A673 (cell line): ENCODE results near the gene RAB4A. TPM values are rescaled to one million over a fixed set of nuclear protein-coding genes. Genes with fewer than 3 reads are reported as not detected.

Experiments used
- BruUV-seq: library from RNA; stranded (reverse); fragments of 400-500 nt; replicated peaks from 2 replicates; lab custom pipeline; 2021; lab: Mats Ljungman, UMichigan
- CTCF ChIA-PET: fragments of 300-600 bp; sonication (Branson Sonifier 250); formaldehyde crosslinking; loops from one replicate; lab custom pipeline; 2022; ENCODE audit warnings: antibody characterized with exemption; lab: Charles Lee
- POLR2A ChIA-PET: fragments of 300-600 bp; sonication (Branson Sonifier 250); formaldehyde crosslinking; loops from one replicate; lab custom pipeline; 2022; ENCODE audit warnings: antibody characterized with exemption; ENCODE audit not compliant: low non-redundant PET; lab: Charles Lee
- DNase-seq: peaks from one replicate; pipeline ENCODE4 v3.0.0-alpha.2; 2015; ENCODE audit warnings: low spot score
- H3K27ac ChIP-seq: fragments of 200-600 bp; sonication (generic); 2 replicates; pipeline ENCODE4 v1.5.1; 2016; ENCODE audit warnings: mixed run types, low read depth, mild to moderate bottlenecking, mixed read lengths, antibody characterized with exemption, low read length; ENCODE audit not compliant: poor library complexity, severe bottlenecking
- H3K27me3 ChIP-seq: fragments of 200-600 bp; sonication (generic); replicated peaks from 2 replicates; pipeline ENCODE4 v1.6.1; 2017; ENCODE audit warnings: mixed run types, low read depth, mild to moderate bottlenecking, mixed read lengths, antibody characterized with exemption, low read length; ENCODE audit not compliant: insufficient read depth, poor library complexity
- H3K36me3 ChIP-seq: fragments of 200-600 bp; sonication (generic); 2 replicates; pipeline ENCODE4 v1.6.1; 2016; ENCODE audit warnings: mixed run types, mild to moderate bottlenecking, mixed read lengths, antibody characterized with exemption, low read length; ENCODE audit not compliant: insufficient read depth, poor library complexity, severe bottlenecking
- H3K4me1 ChIP-seq: fragments of 200-600 bp; sonication (generic); 2 replicates; pipeline ENCODE4 v1.6.1; 2017; ENCODE audit warnings: mixed run types, mild to moderate bottlenecking, mixed read lengths, antibody characterized with exemption, low read length; ENCODE audit not compliant: insufficient read depth, poor library complexity, severe bottlenecking
- H3K4me3 ChIP-seq: fragments of 200-600 bp; sonication (generic); 2 replicates; pipeline ENCODE4 v1.5.1; 2016; ENCODE audit warnings: low read depth, mixed run types, mild to moderate bottlenecking, mixed read lengths, low read length; ENCODE audit not compliant: poor library complexity, severe bottlenecking
- H3K9me3 ChIP-seq: fragments of 200-600 bp; sonication (generic); 2 replicates; pipeline ENCODE4 v1.6.1; 2016; ENCODE audit warnings: mixed run types, low read depth, mild to moderate bottlenecking, mixed read lengths, antibody characterized with exemption, low read length; ENCODE audit not compliant: poor library complexity, severe bottlenecking
- EZH2 ChIP-seq: fragments of 200-600 bp; sonication (generic); IDR thresholded peaks from 2 replicates; pipeline ENCODE4 v1.6.1; 2017; ENCODE audit warnings: borderline replicate concordance, low read depth, mild to moderate bottlenecking, mixed read lengths, antibody characterized with exemption, low read length; ENCODE audit not compliant: poor library complexity, severe bottlenecking
- intact Hi-C: fragments of 100-400 bp; cut with micrococcal nuclease; formaldehyde crosslinking; loops from one replicate; pipeline ENCODE4 v1.10.0; 2022; ENCODE audit not compliant: unreplicated experiment
- total RNA-seq: library from RNA; stranded (reverse); gene quantifications from 2 replicates; pipeline ENCODE4 v1.2.3, GENCODE V29; 2021
- TF ChIP-seq, protein P1 (sequence below): fragments of 300-800, 200-600 bp; sonication (generic); conservative IDR thresholded peaks from 2 replicates; pipeline ENCODE4 v1.5.1; 2017; ENCODE audit warnings: low read depth, mild to moderate bottlenecking, antibody characterized with exemption, low read length, moderate library complexity, mixed read lengths

The RAB4A gene
- total RNA-seq, 1 experiment from 2014 or later = 51.6 TPM

DNA sequence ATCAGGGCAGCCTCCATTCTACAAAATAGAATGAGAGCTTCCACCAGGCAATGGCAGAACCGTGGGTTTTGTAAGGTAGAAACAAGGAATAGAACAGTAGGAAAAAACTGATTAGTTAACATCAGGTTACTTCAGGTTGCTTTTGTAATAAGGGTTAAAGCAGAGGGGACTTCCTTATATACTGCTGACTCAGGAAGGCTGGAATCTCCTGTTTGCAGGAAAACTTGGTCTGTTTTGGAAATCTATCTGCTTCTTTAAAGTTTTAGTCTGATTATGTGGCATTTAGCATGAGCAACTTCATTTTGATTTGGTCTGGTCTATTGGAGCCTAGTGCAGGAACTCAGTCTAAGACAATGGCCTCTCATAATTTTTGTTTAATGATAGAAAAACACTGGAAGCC is 32.7 kb upstream of the RAB4A start:
- H3K9me3 ChIP-seq = no peaks in the 10 kb centered on the region
- H3K36me3 ChIP-seq = no peaks in the 10 kb centered on the region
- H3K4me3 ChIP-seq = no peak overlapping the region
- no peaks in the 10 kb centered on the region for H3K4me1 ChIP-seq
- no peaks in the 10 kb centered on the region for H3K27me3 ChIP-seq
- POLR2A ChIA-PET = no interaction called here
- CTCF ChIA-PET = no interaction called here
- no peak for DNase-seq
- no peak for TF ChIP-seq EZH2
- no TSS peak for BruUV-seq
- H3K27ac ChIP-seq = no peak overlapping the region
- intact Hi-C loops = no loop called here

DNA sequence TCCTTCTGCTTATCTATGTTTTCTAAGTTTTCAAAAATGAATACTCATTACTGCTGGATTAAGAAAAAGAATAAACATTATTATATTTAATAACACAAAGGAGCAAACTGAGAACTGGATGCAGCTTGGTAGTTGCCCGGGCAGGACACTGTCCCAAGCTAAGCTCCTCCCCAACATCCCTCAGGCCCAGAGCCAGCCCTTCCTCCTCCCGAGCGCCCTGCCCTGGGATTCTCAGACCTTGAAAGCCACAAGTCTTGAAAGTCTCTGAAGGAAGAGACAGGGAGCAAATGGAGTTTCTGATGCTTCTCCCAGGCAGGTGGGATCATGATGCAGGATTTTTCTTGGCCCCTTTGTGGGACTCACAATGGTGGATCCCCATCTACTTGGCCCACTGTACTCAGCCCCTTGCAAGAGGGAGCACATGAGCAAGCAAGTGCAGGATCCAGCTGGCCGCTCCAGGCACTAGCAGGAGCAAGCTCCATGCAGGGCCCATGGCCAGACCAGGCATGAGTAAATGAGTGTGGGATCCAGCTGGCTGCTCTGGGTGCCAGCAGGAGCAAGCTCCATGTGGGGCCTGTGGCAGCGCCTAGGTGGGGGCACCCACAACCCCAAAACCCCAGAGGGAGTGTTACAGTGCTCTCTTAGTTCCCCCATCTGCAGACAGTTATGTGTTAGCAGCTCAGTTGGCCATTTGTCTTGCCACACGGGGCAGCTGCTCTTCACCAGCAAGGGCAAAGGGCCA is 32.1 kb upstream of the RAB4A start:
- peaks cover 3% of the 10 kb centered on the region for H3K9me3 ChIP-seq
- no peak for DNase-seq
- no peaks in the 10 kb centered on the region for H3K4me1 ChIP-seq
- CTCF ChIA-PET = no interaction called here
- no peaks in the 10 kb centered on the region for H3K36me3 ChIP-seq
- POLR2A ChIA-PET = no interaction called here
- H3K4me3 ChIP-seq = no peak overlapping the region
- BruUV-seq = no TSS peak
- H3K27me3 ChIP-seq = no peaks in the 10 kb centered on the region
- intact Hi-C loops = no loop called here
- H3K27ac ChIP-seq = no peak overlapping the region
- TF ChIP-seq, protein P1, sequence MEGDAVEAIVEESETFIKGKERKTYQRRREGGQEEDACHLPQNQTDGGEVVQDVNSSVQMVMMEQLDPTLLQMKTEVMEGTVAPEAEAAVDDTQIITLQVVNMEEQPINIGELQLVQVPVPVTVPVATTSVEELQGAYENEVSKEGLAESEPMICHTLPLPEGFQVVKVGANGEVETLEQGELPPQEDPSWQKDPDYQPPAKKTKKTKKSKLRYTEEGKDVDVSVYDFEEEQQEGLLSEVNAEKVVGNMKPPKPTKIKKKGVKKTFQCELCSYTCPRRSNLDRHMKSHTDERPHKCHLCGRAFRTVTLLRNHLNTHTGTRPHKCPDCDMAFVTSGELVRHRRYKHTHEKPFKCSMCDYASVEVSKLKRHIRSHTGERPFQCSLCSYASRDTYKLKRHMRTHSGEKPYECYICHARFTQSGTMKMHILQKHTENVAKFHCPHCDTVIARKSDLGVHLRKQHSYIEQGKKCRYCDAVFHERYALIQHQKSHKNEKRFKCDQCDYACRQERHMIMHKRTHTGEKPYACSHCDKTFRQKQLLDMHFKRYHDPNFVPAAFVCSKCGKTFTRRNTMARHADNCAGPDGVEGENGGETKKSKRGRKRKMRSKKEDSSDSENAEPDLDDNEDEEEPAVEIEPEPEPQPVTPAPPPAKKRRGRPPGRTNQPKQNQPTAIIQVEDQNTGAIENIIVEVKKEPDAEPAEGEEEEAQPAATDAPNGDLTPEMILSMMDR = no peak
- TF ChIP-seq EZH2 = no peak

DNA sequence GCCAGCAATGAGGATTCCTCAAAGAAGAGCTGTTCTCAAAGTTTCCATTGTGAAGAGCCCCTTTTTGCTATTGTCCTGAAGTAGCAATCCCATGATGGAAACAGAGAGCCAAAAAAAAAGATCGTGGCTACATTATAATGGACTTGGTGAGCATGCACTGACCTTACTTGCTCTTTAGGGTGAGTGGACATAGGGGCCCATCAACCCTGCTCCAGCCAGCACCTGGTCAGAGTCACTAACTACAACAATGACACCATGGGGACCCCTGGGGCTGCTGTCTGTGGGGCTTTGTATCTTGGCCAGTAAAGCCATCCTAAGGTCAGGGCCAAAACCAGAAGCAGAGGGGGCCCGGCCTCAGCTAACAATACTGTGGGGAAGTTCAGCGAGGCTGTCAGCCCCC is 30.4 kb upstream of the RAB4A start:
- TF ChIP-seq, protein P1 = no peak
- TF ChIP-seq EZH2 = no peak
- Histone ChIP-seq H3K36me3 (no peaks in the 10 kb centered on the region), H3K4me1 (no peaks in the 10 kb centered on the region), H3K27me3 (no peaks in the 10 kb centered on the region), H3K27ac (no peak overlapping the region), H3K9me3 (peaks cover 6% of the 10 kb centered on the region), H3K4me3 (no peak overlapping the region)
- DNase-seq = no peak
- ChIA-PET CTCF (no interaction called here), POLR2A (no interaction called here)
- BruUV-seq = no TSS peak
- intact Hi-C loops = no loop called here

DNA sequence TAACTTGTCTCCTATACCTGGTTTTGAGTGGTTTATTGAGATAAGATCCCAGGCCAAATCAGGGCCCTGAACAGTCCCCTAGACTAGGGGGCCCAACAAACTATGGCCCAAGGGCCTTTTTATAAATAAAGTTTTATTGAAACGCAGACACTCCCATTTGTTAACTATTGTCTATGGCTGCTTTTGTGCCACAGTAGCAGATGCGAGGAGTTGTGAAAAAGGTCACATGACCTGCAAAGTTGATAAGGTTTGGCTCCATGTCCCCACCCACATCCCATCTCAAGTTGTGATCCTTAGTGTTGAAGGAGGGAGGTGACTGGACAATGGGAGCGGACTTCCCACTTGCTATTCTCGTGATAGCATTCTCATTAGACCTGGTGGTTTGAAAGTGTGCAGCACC is 29.5 kb upstream of the RAB4A start:
- H3K4me1 ChIP-seq = no peaks in the 10 kb centered on the region
- intact Hi-C loops = no loop called here
- no peak overlapping the region for H3K4me3 ChIP-seq
- no peaks in the 10 kb centered on the region for H3K27me3 ChIP-seq
- H3K27ac ChIP-seq = no peak overlapping the region
- no peak for TF ChIP-seq EZH2
- TF ChIP-seq, protein P1 = no peak
- no peak for DNase-seq
- H3K36me3 ChIP-seq = no peaks in the 10 kb centered on the region
- BruUV-seq = no TSS peak
- ChIA-PET POLR2A (no interaction called here), CTCF (no interaction called here)
- peaks cover 6% of the 10 kb centered on the region for H3K9me3 ChIP-seq
